ENCODE results near the gene ARHGAP44. TPM values are rescaled to one million over a fixed set of nuclear protein-coding genes. Genes with fewer than 3 reads are reported as not detected.

Gene ARHGAP44
- total RNA-seq, 4 donors from 2014 or later: 1.4 to 6.2 (median 2.1) TPM

DNA sequence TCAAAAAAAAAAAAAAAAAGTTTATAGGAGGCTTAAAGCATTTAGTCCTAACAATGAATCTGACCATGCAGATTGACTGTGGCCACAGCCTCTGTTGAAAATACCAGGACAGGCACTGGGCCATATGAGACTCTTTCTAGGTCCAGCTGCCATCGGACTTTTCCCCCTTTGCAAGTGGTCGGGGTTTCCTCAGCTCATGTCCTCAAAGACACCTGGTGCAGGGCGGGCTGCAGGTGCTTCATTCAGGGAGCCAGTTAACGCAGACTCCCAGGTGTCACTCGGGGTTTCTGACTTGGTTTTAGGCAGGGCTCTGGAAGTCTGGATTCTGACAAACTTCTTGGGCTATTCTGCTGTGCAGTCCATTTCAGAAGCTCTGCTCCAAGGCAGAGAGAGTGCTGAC lies 207.6 kb downstream of the ARHGAP44 start:
- Histone ChIP-seq H3K4me3 (no peak overlapping the region), H3K27me3 (no peaks in the 10 kb centered on the region), H3K36me3 (peaks cover 13 to 100% of the 10 kb centered on the region in 2 donors), H3K4me1 (no peaks in the 10 kb centered on the region), H3K27ac (no peak overlapping the region), H3K9me3 (no peaks in the 10 kb centered on the region)
- intact Hi-C loops (cut with DNase I; ENCODE audit: low total_unique reads) (no loop called here), in situ Hi-C loops (cut with MboI; ENCODE audit: low sequenced_read_pairs in 4 of 4) (no loop called here)
- TF ChIP-seq CTCF (IDR thresholded peaks at IDR 0.05 in 4 of 5, conservative IDR thresholded peaks at IDR 0.05 in 1 of 5) (no peak), POLR2A (IDR thresholded peaks at IDR 0.05) (no peak)
- ATAC-seq (no peak), DNase-seq (no peak)

DNA sequence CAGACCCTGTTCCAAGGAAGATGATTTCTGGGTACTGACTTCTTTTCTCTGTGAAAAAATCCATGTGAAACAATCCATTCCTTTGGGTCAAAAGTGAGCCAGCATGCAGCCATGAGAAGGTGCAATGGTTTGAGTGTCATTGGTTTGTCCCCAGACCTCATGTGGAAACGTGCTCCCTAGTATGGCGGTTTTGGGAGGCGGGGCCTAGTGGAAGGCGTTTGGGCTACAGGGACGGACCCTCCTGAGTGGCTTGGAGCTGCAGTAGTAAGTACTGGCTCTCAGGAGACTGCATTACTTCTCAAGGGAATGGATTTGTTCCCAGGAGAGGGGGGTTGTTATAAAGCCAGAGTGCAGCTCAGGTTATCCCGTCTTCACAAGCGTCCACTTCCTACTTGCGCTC lies 209.2 kb downstream of the ARHGAP44 start:
- DNase-seq (no peak), ATAC-seq (no peak)
- no peaks in the 10 kb centered on the region for H3K4me1 ChIP-seq
- TF ChIP-seq CTCF (IDR thresholded peaks at IDR 0.05 in 4 of 5, conservative IDR thresholded peaks at IDR 0.05 in 1 of 5): no peak
- TF ChIP-seq POLR2A (IDR thresholded peaks at IDR 0.05): no peak
- H3K4me3 ChIP-seq: no peak overlapping the region
- H3K27me3 ChIP-seq: no peaks in the 10 kb centered on the region
- intact Hi-C loops (cut with DNase I; ENCODE audit: low total_unique reads): no loop called here
- in situ Hi-C loops (cut with MboI; ENCODE audit: low sequenced_read_pairs in 4 of 4): no loop called here
- no peaks in the 10 kb centered on the region for H3K9me3 ChIP-seq
- no peak overlapping the region for H3K27ac ChIP-seq
- H3K36me3 ChIP-seq: peaks cover 16 to 99% of the 10 kb centered on the region in 2 donors

GRCh38 chr17:12998874-12999273 lies 209.6 kb downstream of the ARHGAP44 start:
- DNase-seq (no peak), ATAC-seq (no peak)
- Histone ChIP-seq H3K9me3 (no peaks in the 10 kb centered on the region), H3K27me3 (no peaks in the 10 kb centered on the region), H3K4me3 (no peak overlapping the region), H3K4me1 (peaks cover 0 to 3% of the 10 kb centered on the region in 2 donors), H3K36me3 (peaks cover 16 to 99% of the 10 kb centered on the region in 2 donors), H3K27ac (no peak overlapping the region)
- in situ Hi-C loops (cut with MboI; ENCODE audit: low sequenced_read_pairs in 4 of 4) (no loop called here), intact Hi-C loops (cut with DNase I; ENCODE audit: low total_unique reads) (no loop called here)
- TF ChIP-seq CTCF (IDR thresholded peaks at IDR 0.05 in 4 of 5, conservative IDR thresholded peaks at IDR 0.05 in 1 of 5) (no peak), POLR2A (IDR thresholded peaks at IDR 0.05) (no peak)

DNA sequence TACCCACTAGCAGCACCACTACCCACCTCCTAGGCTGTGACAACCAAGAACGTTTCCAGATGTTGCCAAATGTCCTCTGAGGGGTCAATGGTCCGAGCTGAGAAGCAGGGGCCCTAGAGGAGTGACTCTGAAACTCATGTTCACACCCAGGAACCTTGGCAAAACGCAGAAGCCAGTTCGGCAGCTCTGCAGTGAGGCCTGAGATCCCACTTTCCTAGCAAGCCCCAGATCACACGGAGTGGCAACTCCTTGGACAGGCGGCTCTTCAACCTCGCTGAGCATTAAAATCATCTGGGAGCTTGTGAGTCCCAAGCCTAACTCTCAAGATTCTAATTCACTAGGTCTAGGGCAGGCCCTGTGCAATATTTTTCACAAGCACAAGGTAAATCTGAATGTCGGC lies 211.3 kb downstream of the ARHGAP44 start:
- H3K9me3 ChIP-seq: no peaks in the 10 kb centered on the region
- no peaks in the 10 kb centered on the region for H3K27me3 ChIP-seq
- H3K36me3 ChIP-seq: peaks cover 13 to 96% of the 10 kb centered on the region in 2 donors
- TF ChIP-seq CTCF (IDR thresholded peaks at IDR 0.05 in 4 of 5, conservative IDR thresholded peaks at IDR 0.05 in 1 of 5) (no peak), POLR2A (IDR thresholded peaks at IDR 0.05) (no peak)
- in situ Hi-C loops (cut with MboI; ENCODE audit: low sequenced_read_pairs in 4 of 4) (loop anchor here in 3 of 4 donors (10.0 to 25.0 kb wide), 3 partner anchors 463 to 988 kb away; partner anchors contain the start of gene MAP2K4 (in 1 of the 3)), intact Hi-C loops (cut with DNase I; ENCODE audit: low total_unique reads) (loop anchor here (5.0 kb wide), 2 partner anchors 73 to 448 kb away; no protein-coding TSS in a partner anchor)
- peaks cover 0 to 6% of the 10 kb centered on the region in 2 donors for H3K4me1 ChIP-seq
- no peak for ATAC-seq
- no peak overlapping the region for H3K4me3 ChIP-seq
- H3K27ac ChIP-seq: no peak overlapping the region
- DNase-seq: no peak

Data from gastrocnemius medialis (tissue), 4 donors.